GM19395 (cell line): ENCODE measurements around the gene REEP3.
"Not testable (repeated sequence)": the region's sequence is repeated elsewhere in the genome, so short reads cannot be mapped to it uniquely, and the experiment has no call there.

Source experiments
- ATAC-seq: cut with Tn5 transposase; IDR thresholded peaks from one replicate; pipeline ENCODE4 v1.9.1; 2021; ENCODE audit warnings: mild to moderate bottlenecking, moderate library complexity; ENCODE audit not compliant: unreplicated experiment

REEP3 gene

DNA sequence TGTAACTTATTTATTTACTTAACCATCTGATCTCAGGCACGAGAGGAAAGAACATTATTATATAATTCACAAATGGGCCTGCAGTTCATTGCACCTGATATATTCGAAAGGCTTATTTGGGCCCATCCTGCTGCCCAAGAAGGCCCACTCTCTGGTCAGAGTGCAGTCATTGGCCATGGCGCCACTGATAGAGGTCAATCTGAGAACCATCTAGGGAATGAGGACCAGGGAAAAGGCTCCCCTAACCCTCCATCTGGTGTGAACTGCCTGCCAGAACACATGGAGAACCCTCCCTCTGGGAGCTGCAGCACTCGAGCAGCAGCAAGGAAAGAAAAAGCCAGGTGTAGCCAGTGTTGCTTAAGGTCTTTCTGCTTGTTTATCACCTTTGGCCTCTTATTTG is 136.6 kb downstream of the REEP3 start:
- no peak for ATAC-seq

DNA sequence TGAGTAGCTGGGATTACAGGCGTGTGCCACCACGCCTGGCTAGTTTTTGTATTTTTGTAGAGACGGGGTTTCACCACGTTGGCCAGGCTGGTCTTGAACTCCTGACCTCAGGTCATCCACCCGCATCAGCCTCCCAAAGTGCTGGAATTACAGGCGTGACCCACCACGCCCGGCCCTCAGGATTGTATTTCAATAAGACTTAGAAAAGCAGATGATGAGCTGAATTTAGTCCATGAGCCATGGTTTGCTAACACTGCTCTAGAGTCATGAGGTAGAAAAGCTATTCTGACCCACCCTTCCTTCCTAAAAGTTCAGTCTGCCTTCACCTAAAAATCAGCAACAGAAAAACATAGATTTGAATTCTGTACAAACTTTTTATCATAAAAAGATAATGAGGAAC is 139.7 kb downstream of the REEP3 start:
- ATAC-seq = not testable (repeated sequence)

DNA sequence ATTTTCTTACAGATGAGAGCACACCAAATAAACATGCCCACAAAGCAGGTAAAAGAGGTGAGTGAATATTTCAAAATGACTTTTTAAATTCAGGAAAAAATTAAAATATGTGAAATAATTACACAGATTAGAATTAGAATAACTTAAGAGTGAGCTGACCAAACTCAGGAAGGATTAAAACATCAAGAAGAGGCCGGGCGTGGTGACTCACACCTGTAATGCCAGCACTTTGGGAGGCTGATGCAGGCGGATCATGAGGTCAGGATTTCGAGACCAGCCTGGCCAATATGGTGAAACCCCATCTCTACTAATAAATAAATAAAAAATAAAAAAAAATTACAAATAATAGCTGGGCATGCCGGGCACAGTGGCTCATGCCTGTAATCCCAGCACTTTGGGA is 140.1 kb downstream of the REEP3 start:
- no peak for ATAC-seq

DNA sequence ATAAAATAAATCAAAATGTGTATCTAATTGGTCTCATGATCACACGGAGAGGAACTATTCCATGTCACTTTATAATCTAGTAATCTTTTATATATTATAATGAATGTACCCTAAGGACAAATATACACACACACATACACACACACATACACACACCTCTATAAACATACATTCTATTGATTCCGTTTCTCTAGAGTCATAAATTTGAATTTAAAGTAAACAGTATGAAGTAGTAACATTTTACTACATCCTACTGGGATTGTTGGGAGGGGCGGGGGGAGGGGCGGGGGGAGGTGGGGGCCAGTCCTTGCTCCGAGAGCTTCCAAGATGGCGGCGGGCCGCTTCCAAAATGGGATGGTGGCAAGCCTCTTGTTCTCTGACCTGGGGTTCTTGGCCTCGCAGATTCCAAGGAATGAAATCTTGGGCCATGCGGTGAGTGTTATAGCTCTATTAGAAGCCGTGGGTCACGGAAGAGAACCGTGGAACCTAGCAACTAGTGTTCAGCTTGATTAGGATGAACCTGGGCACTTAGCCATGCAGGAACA is 143.2 kb downstream of the REEP3 start:
- no peak for ATAC-seq

DNA sequence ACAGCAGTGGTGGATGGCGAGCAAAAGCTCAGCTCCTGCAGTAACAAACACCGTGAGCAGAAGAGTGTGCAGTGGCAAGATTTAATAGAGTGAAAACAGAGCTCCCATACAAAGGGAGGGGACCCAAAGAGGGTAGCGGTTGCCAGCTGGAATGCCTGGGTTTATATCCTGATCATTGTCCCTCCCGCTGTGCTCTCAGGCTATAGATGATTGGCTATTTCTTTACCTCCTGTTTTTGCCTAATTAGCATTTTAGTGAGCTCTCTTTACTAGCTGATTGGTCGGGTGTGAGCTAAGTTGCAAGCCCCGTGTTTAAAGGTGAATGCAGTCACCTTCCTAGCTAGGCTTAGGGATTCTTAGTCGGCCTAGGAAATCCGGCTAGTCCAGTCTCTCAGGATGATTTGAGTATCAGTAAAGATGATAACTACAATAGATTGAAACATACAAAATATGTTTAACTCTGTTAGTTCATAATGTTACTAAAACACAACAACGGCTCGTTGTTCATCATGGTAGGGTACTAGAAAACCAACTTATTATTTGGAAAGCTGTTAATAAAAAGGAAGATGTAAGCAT is 143.9 kb downstream of the REEP3 start:
- ATAC-seq = not testable (repeated sequence)

DNA sequence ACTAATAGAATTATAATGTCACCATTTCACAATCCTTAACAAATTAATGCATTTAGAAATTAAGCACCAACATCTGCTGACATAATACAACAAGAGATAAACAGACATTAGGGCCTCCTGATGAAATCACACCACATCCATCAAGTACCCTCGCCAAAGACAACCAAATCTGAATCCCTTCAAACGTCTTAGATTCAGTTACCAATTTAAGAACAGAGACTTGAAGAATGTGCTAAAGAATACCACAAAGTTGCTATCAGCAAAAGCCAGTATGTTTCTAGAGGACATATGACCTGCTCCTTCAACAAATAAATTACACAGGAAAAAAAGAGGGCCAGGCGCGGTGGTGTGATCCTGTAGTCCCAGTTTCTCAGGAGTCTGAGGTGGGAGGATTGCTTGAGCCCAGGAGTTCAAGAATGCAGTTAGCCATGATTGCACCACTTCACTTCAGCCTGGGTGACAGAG is 144.5 kb downstream of the REEP3 start:
- no peak for ATAC-seq

DNA sequence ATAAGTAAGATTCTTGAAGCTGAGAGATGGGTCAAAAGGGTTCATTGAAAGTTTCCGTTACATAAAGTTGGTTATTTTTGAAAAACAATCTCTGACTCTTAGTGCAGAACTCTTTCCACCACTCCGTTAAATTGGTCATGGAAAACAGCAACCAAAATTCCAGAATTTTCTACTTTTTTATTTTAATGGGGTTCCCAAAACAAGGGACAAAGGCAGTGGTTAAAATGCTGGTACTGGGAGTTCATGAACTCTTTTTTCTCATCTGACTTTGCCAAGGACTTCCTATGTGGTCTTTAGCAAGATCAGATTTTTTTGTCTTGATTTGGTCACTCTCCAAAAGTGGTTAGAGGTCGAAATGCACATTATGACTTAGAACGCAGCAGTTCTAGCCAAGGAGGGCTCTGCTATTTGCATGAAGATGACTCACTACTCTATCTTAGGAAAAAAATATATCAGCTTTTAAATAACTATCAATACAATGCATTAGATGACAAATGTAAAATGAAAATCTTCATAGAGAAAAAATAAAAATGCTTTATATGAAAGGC is 145.7 kb downstream of the REEP3 start:
- ATAC-seq = peak; percentile 81

DNA sequence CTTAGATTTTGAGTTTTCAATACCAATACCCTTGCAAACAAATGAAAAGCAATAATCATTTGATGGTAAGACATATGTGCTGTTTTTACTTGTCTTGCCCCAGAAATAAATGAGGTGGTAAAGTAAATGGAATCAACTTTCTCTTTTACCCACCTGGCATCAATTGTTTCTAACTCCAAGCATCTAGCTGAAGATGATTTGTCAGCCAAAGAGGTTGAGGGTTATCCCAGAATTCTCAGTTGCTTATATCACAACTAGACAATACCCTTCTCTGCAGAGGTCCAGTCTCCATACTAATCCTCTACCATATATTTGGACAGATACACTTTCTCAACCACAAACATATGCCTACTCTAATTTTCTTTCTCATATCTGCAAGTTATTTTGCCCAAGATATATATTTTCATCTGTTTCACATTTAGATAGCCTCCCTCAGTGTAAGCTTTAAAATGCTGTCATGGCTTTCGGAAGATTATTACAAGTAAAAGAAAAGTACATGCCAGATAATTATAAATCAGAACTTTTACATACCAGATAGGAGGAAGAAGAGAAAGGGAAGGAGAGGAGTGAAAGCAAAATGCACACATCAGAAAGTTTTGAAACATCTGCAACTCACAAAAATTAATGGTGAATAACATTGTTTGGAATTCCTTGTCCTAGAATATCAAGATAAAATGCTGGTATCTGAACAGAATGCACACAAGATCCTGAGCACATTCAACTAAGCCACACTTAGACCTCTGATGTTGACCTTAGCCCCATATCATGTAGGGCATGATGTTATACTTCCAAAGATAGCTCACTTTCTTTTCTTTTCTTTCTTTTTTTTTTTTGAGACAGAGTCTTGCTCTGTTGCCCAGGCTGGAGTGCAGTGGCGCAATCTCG is 146.6 kb downstream of the REEP3 start:
- ATAC-seq = no peak

DNA sequence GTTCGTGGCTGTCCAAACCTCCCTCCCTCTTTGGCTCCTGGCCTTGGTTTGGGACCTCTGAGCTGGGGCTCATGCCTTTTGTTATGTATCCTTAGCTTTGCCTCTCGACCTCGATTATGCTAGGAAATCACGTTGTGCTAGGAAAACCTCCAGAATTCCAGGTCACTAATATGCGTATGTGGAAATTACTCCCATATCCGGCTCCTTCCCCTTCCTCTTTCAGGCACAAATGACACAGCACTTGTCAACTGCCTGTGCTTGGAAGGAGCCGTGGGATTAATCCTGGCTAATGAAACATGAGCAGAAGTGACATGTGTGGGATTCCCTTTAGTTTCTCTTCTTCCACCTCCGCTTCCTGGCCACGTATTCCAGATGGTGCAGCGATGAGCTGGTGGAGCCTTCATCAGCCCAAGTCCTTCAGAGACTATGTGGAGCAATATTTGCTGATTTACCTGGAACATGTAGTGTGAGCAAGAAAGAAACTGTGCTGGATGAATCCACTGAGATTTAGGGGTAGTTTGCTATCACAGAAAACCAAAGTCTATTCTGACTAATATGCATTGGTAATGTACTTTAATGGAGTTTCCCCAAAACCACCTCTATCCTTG is 149.2 kb downstream of the REEP3 start:
- no peak for ATAC-seq

DNA sequence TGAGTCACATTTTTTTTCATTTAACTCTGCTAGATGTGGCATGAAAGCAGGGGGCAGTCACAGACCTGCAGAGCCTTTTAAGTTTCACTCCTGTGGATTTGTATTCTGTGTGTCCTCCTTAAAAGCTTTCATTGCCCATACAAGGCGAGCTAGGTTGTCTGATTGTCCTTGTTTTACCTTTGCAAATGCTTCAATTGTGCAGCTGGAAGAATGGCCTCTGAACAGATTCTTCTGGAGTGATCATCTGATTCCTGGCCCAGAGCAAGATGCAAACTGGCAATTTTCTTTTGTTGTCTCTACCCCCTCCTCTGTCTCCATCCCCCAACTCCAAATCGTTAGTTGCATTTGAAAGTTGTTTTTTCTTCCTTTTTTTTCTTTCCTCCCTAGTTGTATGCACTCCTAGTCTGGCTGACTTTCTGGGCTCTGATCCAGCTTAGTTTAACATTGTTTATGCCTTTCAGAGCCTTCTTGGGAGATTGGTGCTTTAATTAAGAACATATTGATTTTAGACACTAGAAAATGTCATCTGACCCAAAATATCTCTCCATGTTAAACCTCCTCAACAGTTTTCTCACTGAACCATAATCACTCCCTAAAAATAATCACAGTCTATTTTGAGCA is 150.2 kb downstream of the REEP3 start:
- ATAC-seq = no peak

DNA sequence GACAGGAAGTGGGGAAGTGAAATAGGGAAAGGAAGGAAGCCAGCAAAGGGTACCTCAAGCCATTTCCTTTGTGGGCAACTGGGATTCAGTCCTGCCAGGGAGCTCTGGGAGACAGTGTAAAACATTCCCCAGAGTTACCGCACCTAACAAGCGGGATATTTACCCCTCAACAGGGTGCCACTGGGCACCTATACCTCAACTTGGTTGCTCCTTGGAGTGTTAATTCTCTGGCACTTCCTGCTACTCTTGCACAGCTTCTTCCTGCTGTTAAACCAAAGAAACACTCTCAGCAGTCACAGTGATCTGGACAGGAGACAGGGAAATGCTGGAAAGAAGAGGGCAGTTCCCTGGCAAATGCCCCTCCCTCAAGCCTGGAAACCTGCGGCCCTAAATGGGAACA is 151.3 kb downstream of the REEP3 start:
- no peak for ATAC-seq

DNA sequence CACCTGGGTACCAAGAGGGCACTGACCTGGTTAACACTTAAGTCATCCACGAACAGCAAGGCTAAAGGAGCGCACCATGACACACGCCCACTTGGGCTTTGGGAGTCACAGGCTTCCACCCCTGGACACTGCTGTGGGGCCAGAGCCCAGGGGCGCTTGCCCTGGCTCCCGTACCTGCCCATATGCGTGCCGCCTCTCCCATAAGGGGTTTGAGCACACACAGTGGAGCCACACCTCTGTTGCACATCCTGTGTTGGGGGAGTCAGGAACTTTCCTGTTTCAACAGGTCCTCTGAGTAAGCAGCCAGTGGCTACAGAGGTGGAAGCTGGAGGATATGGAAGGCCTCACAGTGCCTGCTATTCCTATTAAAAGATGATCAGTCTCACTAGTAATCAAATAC is 152.0 kb downstream of the REEP3 start:
- no peak for ATAC-seq

DNA sequence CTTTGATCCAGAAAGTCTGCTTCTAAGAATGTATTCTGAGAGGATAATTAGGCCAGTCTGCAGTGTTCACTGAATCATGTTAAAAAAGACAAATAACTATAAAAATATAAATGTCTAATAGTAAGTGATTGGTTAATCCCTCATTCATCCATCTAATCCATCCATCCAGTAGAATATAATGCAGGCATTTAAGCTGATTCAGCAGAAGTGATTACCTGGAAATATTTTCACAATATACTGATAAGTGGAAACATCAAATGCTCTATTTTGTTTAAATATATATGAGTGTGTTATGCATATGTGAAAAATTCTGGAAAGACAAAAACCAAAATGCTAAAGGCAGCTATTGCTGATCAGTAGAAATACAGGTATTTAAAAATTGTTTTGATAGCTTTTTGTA is 152.6 kb downstream of the REEP3 start:
- ATAC-seq = no peak
